Adipocyte (in vitro differentiated cells): Measurements from ENCODE around the gene WDR4.
"Not testable (repeated sequence)": the region's sequence is repeated elsewhere in the genome, so short reads cannot be mapped to it uniquely, and the experiment has no call there.

Experiments used
- DNase-seq: peaks from one replicate; pipeline ENCODE4 v3.0.0-alpha.2; 2015; ENCODE audit warnings: low read depth
- H3K27me3 ChIP-seq: replicated peaks from 2 replicates; pipeline ENCODE4 v1.7.0; 2013; ENCODE audit warnings: mild to moderate bottlenecking, low read length, moderate library complexity; ENCODE audit not compliant: control insufficient read depth, insufficient read depth
- H3K36me3 ChIP-seq: 2 replicates; pipeline ENCODE4 v1.7.0; 2013; ENCODE audit warnings: low read length, mild to moderate bottlenecking, moderate library complexity; ENCODE audit not compliant: control insufficient read depth, insufficient read depth, severe bottlenecking
- H3K4me1 ChIP-seq: 2 replicates; pipeline ENCODE4 v1.7.0; 2013; ENCODE audit warnings: mild to moderate bottlenecking, low read length, moderate library complexity; ENCODE audit not compliant: control insufficient read depth, insufficient read depth
- H3K4me3 ChIP-seq: 2 replicates; pipeline ENCODE4 v1.7.0; 2013; ENCODE audit warnings: mild to moderate bottlenecking, low read length, moderate library complexity
- H3K9ac ChIP-seq: 2 replicates; pipeline ENCODE4 v1.7.0; 2013; ENCODE audit warnings: mild to moderate bottlenecking, low read length, moderate library complexity
- H3K9me3 ChIP-seq: 2 replicates; pipeline ENCODE4 v1.7.0; 2013; ENCODE audit warnings: mild to moderate bottlenecking, low read length, moderate library complexity; ENCODE audit not compliant: control insufficient read depth

The WDR4 gene

DNA sequence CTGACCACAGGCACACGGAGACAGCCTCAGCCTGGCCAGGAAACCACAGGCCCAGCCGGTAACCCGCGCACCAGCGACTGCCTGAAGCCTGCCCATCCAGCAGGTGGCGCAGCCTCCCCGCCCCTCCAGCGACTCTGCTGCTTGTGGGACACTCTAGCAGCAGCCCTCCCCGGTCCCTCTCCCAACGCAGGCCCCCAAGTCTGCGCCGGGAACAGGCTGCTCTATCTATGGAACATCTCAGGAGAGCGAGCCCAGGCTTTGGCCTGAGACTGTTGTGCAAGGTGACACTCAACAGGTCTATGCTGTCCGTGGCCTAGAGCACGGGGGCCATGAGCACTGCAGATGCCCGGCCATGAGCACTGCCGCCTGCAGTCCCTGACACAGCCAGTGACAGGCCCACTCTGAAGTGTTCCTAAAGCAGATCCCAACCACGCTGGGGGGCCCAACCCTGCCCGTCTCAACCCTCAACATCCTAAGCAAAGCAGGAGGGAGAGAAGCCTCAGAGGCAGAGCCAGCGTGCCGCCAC is 28.4 kb downstream of the WDR4 start:
- DNase-seq = no peak
- Histone ChIP-seq H3K9me3 (no peaks in the 10 kb centered on the region), H3K4me3 (no peak overlapping the region), H3K36me3 (peaks cover 87% of the 10 kb centered on the region), H3K9ac (no peak overlapping the region), H3K4me1 (no peaks in the 10 kb centered on the region), H3K27me3 (no peaks in the 10 kb centered on the region)

- no peak for DNase-seq
- H3K27me3 ChIP-seq = no peaks in the 10 kb centered on the region
- H3K36me3 ChIP-seq = peaks cover 87% of the 10 kb centered on the region
- H3K4me1 ChIP-seq = peaks cover 3% of the 10 kb centered on the region
- no peak overlapping the region for H3K9ac ChIP-seq
- no peaks in the 10 kb centered on the region for H3K9me3 ChIP-seq
- no peak overlapping the region for H3K4me3 ChIP-seq
Observed at GRCh38 chr21:42850463-42850862, 28.9 kb downstream of the WDR4 start.

DNA sequence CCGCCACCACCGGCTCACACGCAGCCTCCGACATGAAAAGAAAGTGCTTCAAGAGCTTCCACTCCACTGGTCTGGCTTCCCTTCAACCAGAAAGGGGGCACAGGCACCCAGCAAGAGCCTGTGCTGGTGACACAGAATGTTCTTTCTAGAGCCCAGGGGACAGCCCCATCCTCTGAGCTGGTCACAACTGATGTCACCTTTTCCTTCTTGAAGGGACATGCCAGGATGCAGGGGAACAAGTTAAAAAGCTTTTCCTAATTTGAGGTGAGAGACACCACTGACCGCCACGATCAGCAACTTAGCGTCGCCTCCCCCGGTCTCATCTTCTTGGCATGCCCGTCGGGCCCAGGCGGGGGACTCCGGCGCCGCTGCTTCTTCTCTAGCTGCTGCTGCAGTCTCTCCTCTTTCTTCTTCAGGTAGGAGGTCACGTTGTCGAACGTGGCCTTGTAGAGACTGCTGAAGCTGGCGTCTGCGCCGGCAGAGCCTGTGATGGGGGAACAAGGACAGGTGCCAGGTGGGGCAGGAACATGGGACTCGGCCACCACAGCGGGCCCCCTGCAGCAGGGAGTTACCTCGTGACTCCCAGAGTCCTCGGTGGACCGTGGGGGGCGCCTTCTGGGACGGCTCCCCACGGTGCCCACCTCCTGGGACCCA is 29.5 kb downstream of the WDR4 start:
- Histone ChIP-seq H3K27me3 (no peaks in the 10 kb centered on the region), H3K36me3 (peaks cover 83% of the 10 kb centered on the region), H3K9me3 (no peaks in the 10 kb centered on the region), H3K4me3 (no peak overlapping the region), H3K4me1 (peaks cover 8% of the 10 kb centered on the region), H3K9ac (no peak overlapping the region)
- DNase-seq = no peak

- DNase-seq = no peak
- Histone ChIP-seq H3K4me3 (no peak overlapping the region), H3K36me3 (peaks cover 76% of the 10 kb centered on the region)
Observed at GRCh38 chr21:42848932-42849758, 30.2 kb downstream of the WDR4 start.

GRCh38 chr21:42848144-42848931 is 31.0 kb downstream of the WDR4 start:
- Histone ChIP-seq H3K4me1 (peaks cover 13% of the 10 kb centered on the region), H3K36me3 (peaks cover 68% of the 10 kb centered on the region)
- H3K27me3 ChIP-seq, H3K9me3 ChIP-seq, DNase-seq, H3K9ac ChIP-seq, H3K4me3 ChIP-seq: not testable (repeated sequence)

More at GRCh38 chr21:42848932-42849758, 30.2 kb downstream of the WDR4 start:
- no peaks in the 10 kb centered on the region for H3K9me3 ChIP-seq
- H3K4me1 ChIP-seq = peaks cover 13% of the 10 kb centered on the region
- no peak overlapping the region for H3K9ac ChIP-seq
- H3K27me3 ChIP-seq = no peaks in the 10 kb centered on the region

- H3K4me1 ChIP-seq = peaks cover 13% of the 10 kb centered on the region
- no peaks in the 10 kb centered on the region for H3K27me3 ChIP-seq
- DNase-seq = no peak
- H3K36me3 ChIP-seq = peaks cover 66% of the 10 kb centered on the region
- H3K9me3 ChIP-seq = no peaks in the 10 kb centered on the region
- H3K9ac ChIP-seq = no peak overlapping the region
- no peak overlapping the region for H3K4me3 ChIP-seq
Observed at GRCh38 chr21:42847726-42848125, 31.6 kb downstream of the WDR4 start.

- Histone ChIP-seq H3K4me1 (peaks cover 13% of the 10 kb centered on the region), H3K27me3 (no peaks in the 10 kb centered on the region), H3K4me3 (no peak overlapping the region), H3K36me3 (peaks cover 68% of the 10 kb centered on the region), H3K9ac (no peak overlapping the region), H3K9me3 (no peaks in the 10 kb centered on the region)
- no peak for DNase-seq
Observed at GRCh38 chr21:42847051-42847707, 32.2 kb downstream of the WDR4 start.

- H3K36me3 ChIP-seq = peaks cover 63% of the 10 kb centered on the region
Observed at GRCh38 chr21:42846221-42846620, 33.1 kb downstream of the WDR4 start.

GRCh38 chr21:42845296-42845965 is 33.9 kb downstream of the WDR4 start:
- no peak overlapping the region for H3K9ac ChIP-seq
- H3K36me3 ChIP-seq = peaks cover 63% of the 10 kb centered on the region
- DNase-seq = no peak
- no peaks in the 10 kb centered on the region for H3K9me3 ChIP-seq
- H3K27me3 ChIP-seq = no peaks in the 10 kb centered on the region
- peaks cover 13% of the 10 kb centered on the region for H3K4me1 ChIP-seq
- no peak overlapping the region for H3K4me3 ChIP-seq

More at GRCh38 chr21:42846221-42846620, 33.1 kb downstream of the WDR4 start:
- Histone ChIP-seq H3K9me3 (no peaks in the 10 kb centered on the region), H3K4me3 (no peak overlapping the region), H3K4me1 (peaks cover 13% of the 10 kb centered on the region), H3K9ac (no peak overlapping the region), H3K27me3 (no peaks in the 10 kb centered on the region)
- no peak for DNase-seq

DNA sequence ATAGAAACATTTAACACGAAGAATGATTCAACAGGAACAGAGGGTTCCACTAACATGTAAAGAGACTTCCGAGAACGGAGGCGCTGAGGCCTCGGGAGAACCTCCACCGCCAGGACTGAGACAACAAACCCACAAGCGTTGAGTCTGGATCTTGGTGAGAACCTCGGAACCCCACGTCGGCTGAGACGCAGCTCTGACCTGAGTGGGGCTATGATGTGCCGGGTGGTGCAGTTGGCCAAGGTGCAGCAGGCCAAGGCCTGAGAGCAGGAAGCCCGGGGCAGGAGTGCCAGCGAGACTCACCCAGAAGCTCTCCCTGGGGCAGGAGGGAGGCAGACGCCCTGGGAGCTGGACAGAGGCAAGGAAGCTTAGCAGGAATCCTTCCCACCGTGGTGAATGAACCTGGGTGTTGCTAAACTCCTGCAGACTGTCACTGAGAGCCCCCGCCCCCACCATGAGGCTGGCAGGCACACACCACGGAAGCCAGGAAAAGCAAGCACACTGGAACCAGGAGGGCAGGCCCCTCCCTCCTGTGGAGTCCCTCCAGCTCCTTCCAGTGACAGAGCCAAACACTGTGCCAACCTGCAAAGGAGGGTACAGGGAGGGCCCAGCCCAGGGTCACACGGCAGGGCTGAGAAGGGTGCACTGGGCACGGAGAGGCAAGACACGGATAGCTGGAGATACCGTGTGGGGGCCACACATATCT is 34.8 kb downstream of the WDR4 start:
- Histone ChIP-seq H3K27me3 (no peaks in the 10 kb centered on the region), H3K36me3 (peaks cover 61% of the 10 kb centered on the region), H3K9me3 (no peaks in the 10 kb centered on the region), H3K9ac (no peak overlapping the region), H3K4me3 (no peak overlapping the region), H3K4me1 (peaks cover 13% of the 10 kb centered on the region)
- no peak for DNase-seq
